Tibial nerve (tissue), 4 donors: ENCODE measurements around the gene KCTD16. TPM values are rescaled to one million over a fixed set of nuclear protein-coding genes. Genes with fewer than 3 reads are reported as not detected.

Experiments used
- DNase-seq, 2 donors: peaks; one replicate each; pipeline ENCODE4 v3.0.0-alpha.2; 2019; ENCODE audit warnings: low spot score in 2 of 2
- H3K27ac ChIP-seq, 4 donors: fragments of 200-600 bp; sonication (generic) in 3 of 4; one replicate each; pipeline ENCODE4 v1.5.1; 2017 to 2019; ENCODE audit warnings: mild to moderate bottlenecking in 1 of 4
- H3K27me3 ChIP-seq, 2 donors: fragments of 200-600 bp; sonication (generic) in 1 of 2; one replicate each; pipeline versions ENCODE4 v1.5.1 to v1.6.0; 2017 to 2019
- H3K36me3 ChIP-seq, 3 donors: fragments of 200-600 bp; sonication (generic); one replicate each; pipeline ENCODE4 v1.5.1; 2018 to 2019
- H3K4me1 ChIP-seq, 4 donors: fragments of 200-600 bp; sonication (generic) in 3 of 4; one replicate each; pipeline ENCODE4 v1.5.1; 2017 to 2019
- H3K4me3 ChIP-seq, 4 donors: fragments of 200-600 bp; sonication (generic) in 3 of 4; one replicate each; pipeline ENCODE4 v1.5.1; 2017 to 2019; ENCODE audit warnings: mild to moderate bottlenecking in 1 of 4, moderate library complexity in 1 of 4
- H3K9me3 ChIP-seq, 4 donors: fragments of 200-600 bp; sonication (generic) in 3 of 4; one replicate each; pipeline ENCODE4 v1.5.1; 2017 to 2019
- CTCF ChIP-seq, 5 experiments: fragments of 200-600 bp in 3 of 5; fragments of 450-650 bp in 2 of 5; sonication (generic) in 3 of 5; IDR thresholded peaks; one replicate each; pipeline ENCODE4 v1.5.1; 2016 to 2019; ENCODE audit warnings: antibody characterized with exemption in 5 of 5, mild to moderate bottlenecking in 3 of 5, moderate library complexity in 2 of 5
- EP300 ChIP-seq, 2 donors: sonication (generic); formaldehyde crosslinking; IDR thresholded peaks; one replicate each; pipeline ENCODE4 v1.6.1; 2017; ENCODE audit warnings: antibody characterized with exemption in 2 of 2, mild to moderate bottlenecking in 1 of 2
- POLR2A ChIP-seq, 2 donors: fragments of 450-650 bp; IDR thresholded peaks; one replicate each; pipeline ENCODE4 v1.6.1; 2017; ENCODE audit warnings: antibody characterized with exemption in 2 of 2, mild to moderate bottlenecking in 2 of 2, moderate library complexity in 2 of 2
- WGBS, 2 donors: methylation state at CpG; one replicate each; pipeline ENCODE4 v1.1.5; 2018; 5-methylcytosine and 5-hydroxymethylcytosine counted together
- total RNA-seq, 4 donors: library from RNA; depleted of rRNA; stranded (reverse); fragments of >200 nt; gene quantifications; one replicate each; pipeline ENCODE4 v1.1.0, GENCODE V29; 2016

The KCTD16 gene
- total RNA-seq, 4 donors from 2014 or later = under 0.01 to 0.44 (median 0.41) TPM

- DNase-seq = no peak
- no peak for TF ChIP-seq EP300 (IDR thresholded peaks at IDR 0.05)
- no peak for TF ChIP-seq CTCF (IDR thresholded peaks at IDR 0.05)
- TF ChIP-seq POLR2A (IDR thresholded peaks at IDR 0.05) = no peak
- H3K9me3 ChIP-seq = peaks cover 0 to 10% (median 0%) of the 10 kb centered on the region in 4 donors
- no peaks in the 10 kb centered on the region for H3K36me3 ChIP-seq
- H3K4me1 ChIP-seq = no peaks in the 10 kb centered on the region
- WGBS, 2 donors = 31 to 64% methylated on average over 2 of the region's 2 CpGs
- H3K27ac ChIP-seq = no peak overlapping the region
- no peak overlapping the region for H3K4me3 ChIP-seq
- no peaks in the 10 kb centered on the region for H3K27me3 ChIP-seq
Observed at GRCh38 chr5:144503123-144503522, 332.4 kb downstream of the KCTD16 start.

- H3K4me3 ChIP-seq = no peak overlapping the region
- peaks cover 0 to 8% (median 0%) of the 10 kb centered on the region in 4 donors for H3K9me3 ChIP-seq
- 47 to 54% methylated on average over 5 of the region's 5 CpGs for WGBS, 2 donors
- TF ChIP-seq CTCF (IDR thresholded peaks at IDR 0.05) (no peak), EP300 (IDR thresholded peaks at IDR 0.05) (no peak), POLR2A (IDR thresholded peaks at IDR 0.05) (no peak)
- H3K4me1 ChIP-seq = no peaks in the 10 kb centered on the region
- no peaks in the 10 kb centered on the region for H3K27me3 ChIP-seq
- no peaks in the 10 kb centered on the region for H3K36me3 ChIP-seq
- no peak for DNase-seq
- no peak overlapping the region for H3K27ac ChIP-seq
Observed at GRCh38 chr5:144504929-144505577, 334.4 kb downstream of the KCTD16 start.

- no peak for TF ChIP-seq CTCF (IDR thresholded peaks at IDR 0.05)
- TF ChIP-seq EP300 (IDR thresholded peaks at IDR 0.05) = no peak
- TF ChIP-seq POLR2A (IDR thresholded peaks at IDR 0.05) = no peak
- H3K27ac ChIP-seq = no peak overlapping the region
- no peaks in the 10 kb centered on the region for H3K4me1 ChIP-seq
- WGBS, 2 donors = 29 to 36% methylated on average over 10 of the region's 10 CpGs
- peaks cover 0 to 6% (median 0%) of the 10 kb centered on the region in 4 donors for H3K9me3 ChIP-seq
- H3K36me3 ChIP-seq = no peaks in the 10 kb centered on the region
- H3K27me3 ChIP-seq = no peaks in the 10 kb centered on the region
- no peak for DNase-seq
- no peak overlapping the region for H3K4me3 ChIP-seq
Observed at GRCh38 chr5:144510845-144511579, 340.3 kb downstream of the KCTD16 start.

- WGBS, 2 donors = 40% methylated on average over 4 of the region's 4 CpGs
- peaks cover 0 to 3% (median 0%) of the 10 kb centered on the region in 4 donors for H3K9me3 ChIP-seq
- H3K4me3 ChIP-seq = no peak overlapping the region
- no peaks in the 10 kb centered on the region for H3K27me3 ChIP-seq
- no peaks in the 10 kb centered on the region for H3K4me1 ChIP-seq
- no peaks in the 10 kb centered on the region for H3K36me3 ChIP-seq
- TF ChIP-seq POLR2A (IDR thresholded peaks at IDR 0.05) = no peak
- TF ChIP-seq CTCF (IDR thresholded peaks at IDR 0.05) = no peak
- TF ChIP-seq EP300 (IDR thresholded peaks at IDR 0.05) = no peak
- no peak overlapping the region for H3K27ac ChIP-seq
- no peak for DNase-seq
Observed at GRCh38 chr5:144511580-144512072, 341.0 kb downstream of the KCTD16 start.

GRCh38 chr5:144522698-144523097, 352.0 kb downstream of the KCTD16 start:
- Histone ChIP-seq H3K27ac (no peak overlapping the region), H3K4me3 (no peak overlapping the region), H3K9me3 (peaks cover 0 to 3% (median 0%) of the 10 kb centered on the region in 4 donors), H3K27me3 (no peaks in the 10 kb centered on the region), H3K4me1 (no peaks in the 10 kb centered on the region), H3K36me3 (no peaks in the 10 kb centered on the region)
- TF ChIP-seq EP300 (IDR thresholded peaks at IDR 0.05) (no peak), POLR2A (IDR thresholded peaks at IDR 0.05) (no peak), CTCF (IDR thresholded peaks at IDR 0.05) (no peak)
- WGBS, 2 donors = 86 to 90% methylated on average over 1 of the region's 1 CpG
- DNase-seq = no peak
